ENCODE results near the gene ASB9.

- TF ChIP-seq CTCF (conservative IDR thresholded peaks at IDR 0.05 in 1 of 2, IDR thresholded peaks at IDR 0.05 in 1 of 2; ENCODE audit: low read depth in 1 of 2, low read length in 2 of 2) (no peak), EZH2 (IDR thresholded peaks at IDR 0.05; ENCODE audit: low read length, missing control alignments) (no peak)
Measured at GRCh38 chrX:15274946-15275345, 5.1 kb upstream of the ASB9 start.

Data from fibroblast of lung (primary cell).